GM10266 (cell line): Measurements from ENCODE around the gene SAP30BP.

Experiments used
- DNase-seq: peaks from one replicate; pipeline ENCODE4 v3.0.0; 2012; ENCODE audit errors: extremely low spot score
- TF ChIP-seq, protein P1 (sequence below): IDR thresholded peaks from 2 replicates; pipeline ENCODE4 v1.5.1; 2012; ENCODE audit warnings: mild to moderate bottlenecking, low read depth; ENCODE audit not compliant: control insufficient read depth, insufficient read depth; ENCODE audit errors: missing control alignments

The SAP30BP gene

DNA sequence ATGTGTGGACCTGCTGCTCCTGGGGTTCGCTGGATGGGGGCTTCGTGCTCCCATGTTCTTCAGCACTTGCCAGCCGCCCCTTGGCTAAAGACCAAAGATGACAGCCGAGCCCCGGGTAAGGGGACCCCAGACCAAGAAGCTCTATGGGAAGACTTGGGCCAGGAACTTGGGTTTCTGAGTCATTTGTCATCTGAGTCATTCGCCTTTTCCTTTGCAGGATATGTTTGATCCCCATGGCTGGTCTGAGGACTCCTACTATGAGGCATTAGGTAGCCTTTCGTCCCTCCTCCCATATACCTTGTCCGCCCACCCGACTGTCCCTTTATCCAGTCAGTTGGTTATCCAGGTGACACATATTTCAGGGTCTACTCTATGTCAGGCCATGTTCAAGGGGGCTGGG lies 36.5 kb downstream of the SAP30BP start:
- DNase-seq = no peak
- TF ChIP-seq, protein P1, sequence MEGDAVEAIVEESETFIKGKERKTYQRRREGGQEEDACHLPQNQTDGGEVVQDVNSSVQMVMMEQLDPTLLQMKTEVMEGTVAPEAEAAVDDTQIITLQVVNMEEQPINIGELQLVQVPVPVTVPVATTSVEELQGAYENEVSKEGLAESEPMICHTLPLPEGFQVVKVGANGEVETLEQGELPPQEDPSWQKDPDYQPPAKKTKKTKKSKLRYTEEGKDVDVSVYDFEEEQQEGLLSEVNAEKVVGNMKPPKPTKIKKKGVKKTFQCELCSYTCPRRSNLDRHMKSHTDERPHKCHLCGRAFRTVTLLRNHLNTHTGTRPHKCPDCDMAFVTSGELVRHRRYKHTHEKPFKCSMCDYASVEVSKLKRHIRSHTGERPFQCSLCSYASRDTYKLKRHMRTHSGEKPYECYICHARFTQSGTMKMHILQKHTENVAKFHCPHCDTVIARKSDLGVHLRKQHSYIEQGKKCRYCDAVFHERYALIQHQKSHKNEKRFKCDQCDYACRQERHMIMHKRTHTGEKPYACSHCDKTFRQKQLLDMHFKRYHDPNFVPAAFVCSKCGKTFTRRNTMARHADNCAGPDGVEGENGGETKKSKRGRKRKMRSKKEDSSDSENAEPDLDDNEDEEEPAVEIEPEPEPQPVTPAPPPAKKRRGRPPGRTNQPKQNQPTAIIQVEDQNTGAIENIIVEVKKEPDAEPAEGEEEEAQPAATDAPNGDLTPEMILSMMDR = no peak

DNA sequence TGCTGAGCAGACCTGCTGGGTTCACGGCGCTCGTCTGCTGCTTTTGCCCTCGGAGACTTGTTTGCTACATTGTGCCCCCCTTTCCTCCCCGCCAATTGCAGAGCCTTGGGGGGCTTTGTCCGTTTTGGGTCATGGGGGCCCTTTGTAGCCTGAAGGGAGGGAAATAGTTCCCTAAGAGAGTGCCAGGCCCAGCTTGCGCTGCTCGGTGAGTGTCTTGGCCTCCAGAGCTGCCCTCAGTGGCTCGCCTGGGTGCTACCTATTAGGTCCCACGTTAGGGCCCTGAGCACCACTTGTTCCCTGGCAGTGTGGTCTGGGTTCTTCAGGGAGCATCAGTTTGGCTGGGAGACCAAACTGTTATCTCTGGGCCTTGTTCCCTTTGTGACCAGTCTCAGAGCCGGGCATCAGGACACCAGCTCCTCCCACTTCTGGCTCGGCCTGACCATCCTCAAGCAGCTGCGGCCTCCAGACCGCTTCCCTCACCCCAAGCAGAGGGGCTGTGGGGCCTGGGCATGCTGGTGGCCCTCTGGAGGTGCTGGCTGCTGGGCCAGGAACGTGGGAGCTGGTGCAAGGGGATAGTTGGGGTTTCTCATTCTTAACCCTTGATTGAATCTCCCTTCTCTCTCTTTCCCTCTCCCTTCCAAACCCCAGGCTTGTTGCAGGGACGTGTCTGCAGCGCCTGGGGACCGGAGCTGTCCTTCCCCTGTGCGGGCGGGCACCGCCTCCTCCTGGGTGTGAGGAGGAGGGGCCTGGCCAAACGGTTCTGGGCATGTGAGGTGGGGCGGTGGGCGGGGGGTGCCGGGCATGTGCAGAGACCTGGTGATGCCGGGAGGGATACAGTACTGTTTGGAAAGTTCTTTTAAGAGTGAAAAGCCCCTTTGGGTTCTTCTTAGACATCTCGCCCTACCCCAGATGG lies 38.1 kb downstream of the SAP30BP start:
- TF ChIP-seq, protein P1 = no peak
- DNase-seq = no peak

DNA sequence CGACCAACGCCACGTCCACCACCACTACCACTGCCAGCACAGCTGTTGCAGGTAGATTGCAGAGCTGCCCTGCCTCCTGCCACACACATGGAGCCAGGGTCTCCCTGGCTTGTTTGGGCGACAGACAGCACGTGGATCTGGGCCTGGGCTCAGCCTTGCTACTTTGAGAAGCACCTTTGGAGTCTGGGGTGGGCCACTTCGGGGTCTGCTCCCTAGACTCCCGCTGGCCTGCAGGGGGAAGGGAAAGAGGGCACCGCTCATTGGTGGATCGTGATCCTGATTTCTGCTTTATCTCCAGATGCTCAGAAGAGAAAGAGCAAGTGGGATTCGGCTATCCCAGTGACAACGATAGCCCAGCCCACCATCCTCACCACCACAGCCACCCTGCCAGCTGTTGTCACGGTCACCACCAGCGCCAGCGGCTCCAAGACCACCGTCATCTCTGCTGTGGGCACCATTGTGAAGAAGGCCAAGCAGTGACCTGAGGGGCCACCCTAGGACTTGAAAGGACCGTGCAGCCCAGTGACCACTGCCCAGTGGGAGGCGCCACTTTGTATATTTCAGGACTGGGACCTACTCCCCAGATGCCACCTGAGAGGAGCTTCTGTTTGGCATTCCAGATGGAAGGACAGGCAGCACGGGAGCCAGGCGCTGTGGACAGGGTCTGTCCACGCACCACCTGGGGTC lies 39.0 kb downstream of the SAP30BP start:
- DNase-seq = no peak
- TF ChIP-seq, protein P1 = peak; percentile 18

DNA sequence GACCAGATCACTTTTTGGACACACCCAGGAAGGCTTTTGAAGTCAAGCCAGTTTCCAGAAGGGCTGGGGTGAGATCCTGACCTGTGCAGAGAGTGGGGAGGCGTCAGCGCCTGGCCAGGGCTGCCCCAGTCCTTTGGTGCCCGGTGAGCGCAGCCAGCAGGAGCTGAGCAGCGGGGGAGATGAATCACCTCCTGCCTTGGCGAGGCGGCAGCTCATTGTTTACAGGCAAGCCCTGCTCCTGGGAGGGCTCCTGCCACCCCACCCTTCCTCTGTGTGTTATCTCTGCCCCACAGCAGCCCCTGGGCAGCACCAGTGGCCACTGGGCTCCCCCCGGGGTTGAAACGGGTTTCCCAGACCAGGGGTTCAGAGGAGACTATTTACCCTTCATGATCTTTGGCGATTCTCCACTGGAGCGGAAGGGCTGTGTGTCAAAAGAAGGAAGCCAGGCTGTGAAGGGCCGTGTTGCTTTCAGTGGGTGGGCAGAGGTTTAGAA lies 40.0 kb downstream of the SAP30BP start:
- TF ChIP-seq, protein P1 = no peak
- DNase-seq = no peak

DNA sequence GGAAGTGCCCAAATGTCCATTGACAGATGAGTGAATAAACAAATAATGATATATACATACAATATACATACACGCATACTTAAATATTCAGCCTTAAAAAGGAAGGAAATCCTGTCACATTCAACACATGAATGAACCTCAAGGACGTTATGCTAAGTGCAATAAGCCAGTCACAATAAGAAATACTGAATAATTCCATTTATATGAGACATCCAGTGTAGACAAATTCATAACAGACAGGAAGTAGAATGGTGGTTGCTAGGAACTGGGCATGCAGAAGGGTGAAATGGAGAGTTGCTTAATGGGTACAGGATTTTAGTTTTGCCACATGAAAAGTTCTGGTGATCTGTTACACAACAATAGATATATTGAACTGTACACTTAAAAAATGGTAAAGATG lies 45.3 kb downstream of the SAP30BP start:
- TF ChIP-seq, protein P1 = no peak
- no peak for DNase-seq

DNA sequence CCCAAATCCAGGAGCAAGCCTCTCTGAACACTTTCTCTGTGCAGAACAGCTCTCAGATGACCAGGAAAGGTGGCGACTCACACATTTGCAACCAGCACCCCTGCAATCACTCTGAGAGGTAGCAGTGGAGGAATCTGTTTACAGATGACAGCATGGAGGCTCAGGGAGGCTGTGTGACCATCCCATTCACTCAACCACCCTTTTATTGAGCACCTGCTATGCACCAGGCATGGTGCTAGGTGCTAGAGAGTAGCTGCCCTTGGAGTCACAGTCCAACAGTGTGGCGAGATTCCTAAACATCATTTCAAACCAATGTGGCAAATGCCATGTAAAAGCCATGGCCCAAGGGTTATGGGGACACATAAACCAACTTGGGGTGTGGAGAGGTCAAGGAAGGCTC lies 52.6 kb downstream of the SAP30BP start:
- no peak for DNase-seq
- TF ChIP-seq, protein P1 = no peak
